CD4-positive, alpha-beta T cell treated with Interleukin-21 for 1 hour (primary cell): ENCODE data around the gene SIM2.

ENCODE experiments used
- DNase-seq: peaks from one replicate; pipeline ENCODE4 v3.0.0-alpha.2; 2020

SIM2 gene

DNA sequence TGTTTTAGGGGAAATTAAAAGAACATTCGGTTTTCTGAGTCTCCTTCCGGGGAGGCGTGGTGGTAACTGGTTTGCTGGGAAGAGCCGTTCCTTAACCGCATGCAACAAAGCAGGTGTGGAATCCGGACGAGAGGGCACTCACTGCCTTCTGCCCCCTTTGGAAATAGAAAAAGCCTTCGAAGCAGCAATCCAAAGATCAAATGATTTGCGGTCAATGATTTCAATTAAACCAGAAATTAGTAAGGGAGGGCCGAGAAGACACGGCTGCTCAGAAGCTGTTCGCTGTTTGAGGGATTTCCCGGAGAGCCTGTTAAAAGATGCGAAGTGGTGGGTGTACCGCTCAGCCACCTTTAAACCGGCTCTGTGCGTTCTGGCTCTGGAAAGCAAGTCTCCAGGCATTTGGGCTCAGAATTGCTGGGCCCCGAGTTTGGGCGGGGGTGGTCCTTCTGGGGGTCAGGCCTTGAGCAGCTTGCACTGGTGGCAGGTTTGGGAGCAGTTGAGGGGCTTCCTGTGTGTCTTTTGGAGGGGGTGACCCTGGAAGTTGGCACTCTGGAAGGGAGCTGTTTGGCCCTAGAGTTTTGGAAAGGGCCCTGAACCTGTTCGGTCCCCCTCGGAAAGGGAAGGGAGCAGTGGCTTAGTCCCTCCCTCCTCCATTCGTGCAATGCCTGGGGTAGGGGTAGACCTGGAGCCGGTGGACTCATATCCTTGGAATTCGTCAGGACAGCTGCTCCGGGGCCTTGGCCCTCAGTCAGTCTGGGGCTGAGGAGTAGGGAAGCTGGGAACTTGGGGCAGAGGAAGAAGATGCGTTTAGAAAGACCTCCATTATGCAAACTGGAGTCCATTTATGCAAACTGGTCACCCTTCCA is 3.1 kb downstream of the SIM2 start:
- DNase-seq, result no peak

DNA sequence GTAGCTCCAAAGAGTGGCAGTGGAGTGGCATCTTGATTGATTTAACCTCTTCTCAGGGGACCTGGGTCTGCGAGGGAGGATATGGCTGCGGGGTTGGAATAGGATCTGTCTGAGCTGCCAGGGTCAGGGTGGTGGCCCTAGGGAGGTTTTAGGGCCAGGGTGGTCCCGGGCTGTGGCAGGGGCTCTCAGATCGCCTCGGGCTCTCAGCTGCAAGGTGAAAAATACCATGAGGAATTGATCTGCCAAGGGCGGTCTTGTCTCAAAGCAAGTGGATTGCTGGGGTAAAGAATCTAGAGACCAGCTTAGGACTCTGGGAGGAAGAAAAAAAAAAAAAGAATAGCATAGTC is 3.7 kb downstream of the SIM2 start:
- no peak for DNase-seq

DNA sequence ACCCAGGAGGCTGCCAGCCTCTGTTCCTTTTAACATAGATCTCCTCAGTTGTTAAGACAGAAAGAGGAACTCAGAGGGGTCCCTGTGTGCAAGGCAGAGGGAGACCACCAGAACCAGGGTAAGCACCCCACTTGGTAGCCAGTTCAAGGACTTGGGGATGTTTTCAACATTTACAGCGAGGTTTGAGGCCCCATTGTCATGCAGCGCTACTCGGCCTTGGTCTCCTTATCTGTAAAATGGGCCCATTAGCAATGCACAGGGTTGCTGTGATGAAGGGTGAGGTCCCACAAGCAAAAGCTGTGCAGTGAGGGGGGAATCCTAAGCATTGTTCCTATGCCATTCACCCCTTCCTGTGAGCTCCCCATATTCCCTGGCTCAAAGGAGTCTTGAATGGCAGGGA is 4.2 kb downstream of the SIM2 start:
- DNase-seq, result no peak

DNA sequence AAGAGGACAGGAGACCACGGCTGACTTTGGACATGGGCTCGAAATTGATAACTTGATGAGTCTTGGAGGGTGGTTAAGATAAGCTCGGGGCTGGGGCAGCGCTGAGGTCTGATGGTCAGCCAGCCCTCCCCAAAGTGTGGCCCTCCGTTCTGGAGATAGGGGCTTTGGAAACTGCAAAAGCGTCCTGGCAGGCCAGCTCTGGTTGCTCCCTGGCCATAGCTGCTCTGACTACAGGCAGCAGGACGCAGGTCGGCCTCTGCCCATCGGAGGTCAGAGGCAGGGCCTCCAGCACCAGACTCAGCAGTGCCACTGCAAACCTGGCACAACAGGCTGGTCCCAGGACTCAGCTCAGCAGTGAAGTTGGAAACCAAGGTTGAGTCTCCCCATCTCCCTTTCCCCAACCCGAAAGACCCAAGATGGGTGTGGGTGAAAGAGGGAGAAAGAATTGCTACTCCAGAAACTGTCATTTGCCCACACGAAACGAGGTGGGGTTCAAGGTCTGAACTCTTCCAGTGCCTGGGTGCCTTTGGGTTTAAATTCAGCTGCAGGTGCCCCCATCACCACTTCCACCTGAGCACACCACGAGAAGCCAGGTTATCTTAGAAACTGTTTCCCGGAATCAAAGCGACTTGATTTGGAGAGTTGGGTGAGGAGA is 4.8 kb downstream of the SIM2 start:
- no peak for DNase-seq

DNA sequence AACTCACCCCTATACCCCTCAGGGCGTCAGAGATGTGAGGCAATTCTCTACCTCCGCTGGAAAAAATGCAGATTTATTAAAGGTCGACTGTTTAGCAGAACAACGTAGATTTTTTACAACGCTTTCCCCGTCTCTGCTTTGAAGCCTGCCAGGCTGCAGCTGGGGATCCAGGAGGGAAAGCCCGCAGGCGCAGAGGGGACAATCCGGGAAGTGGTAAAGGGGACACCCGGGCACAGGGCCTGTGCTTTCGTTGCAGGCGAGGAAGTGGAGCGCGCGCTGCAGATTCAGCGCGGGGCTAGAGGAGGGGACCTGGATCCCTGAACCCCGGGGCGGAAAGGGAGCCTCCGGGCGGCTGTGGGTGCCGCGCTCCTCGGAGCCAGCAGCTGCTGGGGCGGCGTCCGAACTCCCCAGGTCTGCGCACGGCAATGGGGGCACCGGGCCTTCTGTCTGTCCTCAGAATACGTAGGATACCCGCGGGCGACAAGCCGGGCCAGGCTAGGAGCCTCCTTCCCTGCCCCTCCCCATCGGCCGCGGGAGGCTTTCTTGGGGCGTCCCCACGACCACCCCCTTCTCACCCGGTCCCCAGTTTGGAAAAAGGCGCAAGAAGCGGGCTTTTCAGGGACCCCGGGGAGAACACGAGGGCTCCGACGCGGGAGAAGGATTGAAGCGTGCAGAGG is 5.5 kb downstream of the SIM2 start:
- DNase-seq, result no peak

DNA sequence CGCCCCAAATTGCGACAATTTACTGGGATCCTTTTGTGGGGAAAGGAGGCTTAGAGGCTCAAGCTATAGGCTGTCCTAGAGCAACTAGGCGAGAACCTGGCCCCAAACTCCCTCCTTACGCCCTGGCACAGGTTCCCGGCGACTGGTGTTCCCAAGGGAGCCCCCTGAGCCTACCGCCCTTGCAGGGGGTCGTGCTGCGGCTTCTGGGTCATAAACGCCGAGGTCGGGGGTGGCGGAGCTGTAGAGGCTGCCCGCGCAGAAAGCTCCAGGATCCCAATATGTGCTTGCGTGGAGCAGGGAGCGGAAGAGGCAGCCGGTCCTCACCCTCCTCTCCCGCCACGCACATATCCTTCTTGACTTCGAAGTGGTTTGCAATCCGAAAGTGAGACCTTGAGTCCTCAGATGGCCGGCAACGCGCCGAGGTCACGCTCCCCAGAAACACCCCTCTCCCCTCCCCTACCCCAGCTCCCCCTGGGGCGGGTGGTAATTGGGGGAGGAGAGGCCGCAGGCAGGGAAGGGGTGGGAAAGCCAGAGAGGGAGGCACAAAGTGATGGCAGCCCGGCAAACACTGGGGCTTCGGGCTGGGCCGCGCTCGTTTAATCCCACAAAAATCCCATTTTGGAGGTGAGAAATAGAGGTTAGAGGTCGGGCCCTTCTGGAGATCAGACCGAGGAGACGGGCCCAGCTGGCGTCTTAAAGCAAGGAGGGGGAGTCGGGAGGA is 6.2 kb downstream of the SIM2 start:
- no peak for DNase-seq

DNA sequence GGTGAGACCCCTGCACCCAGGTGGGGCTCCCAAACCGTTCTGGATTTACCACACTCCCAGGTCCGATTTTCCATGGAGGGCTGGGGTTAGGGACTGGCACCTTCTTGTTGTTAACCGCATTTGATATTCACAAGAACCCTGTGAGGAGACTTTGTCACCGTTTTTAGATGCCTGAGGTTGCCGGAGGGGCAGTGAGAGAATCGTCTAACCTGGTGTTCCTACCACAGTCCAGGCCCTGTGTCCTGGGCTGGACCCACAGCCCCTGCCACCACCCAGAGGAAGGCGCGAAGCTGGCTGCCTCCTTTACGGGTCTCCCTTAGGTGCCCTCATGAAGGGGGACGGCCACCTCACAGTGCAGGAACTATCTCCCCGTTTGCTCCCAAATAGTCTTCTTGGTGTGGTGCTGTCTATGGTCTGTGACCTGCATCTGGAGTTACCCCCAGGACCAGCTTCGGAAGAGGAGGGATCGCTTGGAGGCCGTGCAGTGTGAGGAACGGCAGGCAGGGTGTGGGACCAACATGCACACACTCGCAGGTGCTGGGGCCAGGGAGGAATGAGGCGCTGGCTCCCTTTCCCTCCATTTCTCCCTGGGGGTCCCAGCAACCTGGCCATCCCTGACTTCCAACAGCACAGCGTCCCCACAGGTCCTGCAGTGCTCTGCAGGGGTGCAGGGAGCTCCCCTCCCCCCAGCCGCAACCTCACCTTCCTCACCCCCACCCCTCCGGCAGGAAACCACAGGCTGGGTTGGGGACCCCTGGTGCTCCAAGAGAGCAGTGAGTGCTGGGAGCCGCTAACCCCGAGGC is 7.0 kb downstream of the SIM2 start:
- DNase-seq, result no peak

DNA sequence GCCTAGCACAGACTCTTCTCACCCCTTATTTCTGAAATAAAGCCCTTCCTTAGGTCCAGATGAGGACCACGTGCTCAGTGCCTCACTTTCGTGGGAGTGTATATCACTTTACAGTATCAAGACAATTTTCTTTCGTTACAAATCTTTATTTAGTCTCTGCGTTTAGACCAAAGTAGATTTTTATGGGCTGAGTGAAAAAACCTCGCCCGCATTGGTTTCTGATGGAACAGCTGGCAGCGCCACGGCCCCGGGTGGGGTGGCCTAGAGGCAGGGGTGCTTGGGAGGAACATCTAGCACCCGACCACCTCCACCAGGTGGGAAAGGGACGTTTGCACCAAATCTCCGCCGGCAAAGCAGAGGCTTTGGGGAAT is 7.6 kb downstream of the SIM2 start:
- DNase-seq, result no peak

DNA sequence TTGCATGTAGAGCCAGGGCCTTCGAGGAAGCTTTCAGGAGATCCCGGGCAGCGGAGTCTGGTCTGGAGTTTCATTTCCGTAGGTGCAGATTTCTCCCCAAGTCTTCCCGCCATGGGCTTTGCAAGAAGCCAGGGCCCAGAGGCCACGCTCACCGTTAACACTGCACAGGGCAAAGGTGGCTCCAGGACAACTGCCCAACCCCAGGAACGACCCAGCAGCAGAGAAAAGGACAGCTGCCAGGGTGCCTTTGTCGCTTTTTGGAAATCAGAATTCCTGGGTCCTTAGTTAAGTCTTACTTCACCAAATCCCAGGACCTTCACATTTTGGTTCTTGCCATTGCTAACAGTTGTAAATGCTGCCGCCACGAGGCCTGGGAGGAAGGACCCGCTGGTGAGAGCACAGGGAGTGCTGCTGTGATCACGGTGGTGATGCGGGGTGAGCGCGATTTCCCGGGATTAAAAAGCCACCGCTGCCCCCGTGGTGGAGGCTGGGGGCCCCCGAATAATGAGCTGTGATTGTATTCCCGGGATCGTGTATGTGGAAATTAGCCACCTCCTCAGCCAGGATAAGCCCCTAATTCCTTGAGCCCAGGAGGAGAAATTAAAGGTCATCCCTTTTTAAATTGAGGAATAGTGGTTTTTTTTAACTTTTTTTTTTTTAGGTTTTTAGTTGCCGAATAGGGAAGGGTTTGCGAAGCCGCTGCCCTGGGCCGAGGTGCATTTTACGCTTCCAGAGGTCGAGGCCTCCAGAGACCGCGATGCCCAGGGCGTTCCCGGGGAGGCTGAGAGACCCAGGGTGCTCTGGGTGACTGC is 8.2 kb downstream of the SIM2 start:
- DNase-seq, result no peak

DNA sequence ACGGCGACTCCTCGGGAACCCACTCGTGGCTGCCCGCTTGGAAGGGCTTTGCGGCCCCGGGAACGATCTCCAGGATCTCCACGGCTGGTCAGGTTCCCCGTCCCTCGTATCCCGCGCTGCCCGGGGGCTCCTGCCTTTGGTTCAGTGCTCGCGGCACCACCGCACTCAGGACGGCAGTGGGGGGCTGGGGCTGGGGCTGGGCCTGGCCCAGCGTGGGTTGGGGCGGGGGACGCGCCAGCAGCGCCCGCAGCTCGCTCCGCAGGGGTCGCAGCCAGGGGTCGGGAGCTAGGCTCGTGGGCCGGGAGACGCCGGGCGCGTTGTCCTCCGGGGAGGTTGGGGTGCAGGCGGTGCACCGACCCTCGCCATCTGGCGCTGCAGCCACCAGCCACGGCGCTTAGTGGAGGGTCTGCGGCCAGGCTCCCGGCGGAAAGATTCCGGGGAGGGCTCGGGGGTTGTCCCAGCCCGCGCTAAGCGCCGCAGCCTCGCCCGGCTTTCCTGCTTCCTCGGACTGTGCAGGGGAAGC is 8.9 kb downstream of the SIM2 start:
- no peak for DNase-seq

DNA sequence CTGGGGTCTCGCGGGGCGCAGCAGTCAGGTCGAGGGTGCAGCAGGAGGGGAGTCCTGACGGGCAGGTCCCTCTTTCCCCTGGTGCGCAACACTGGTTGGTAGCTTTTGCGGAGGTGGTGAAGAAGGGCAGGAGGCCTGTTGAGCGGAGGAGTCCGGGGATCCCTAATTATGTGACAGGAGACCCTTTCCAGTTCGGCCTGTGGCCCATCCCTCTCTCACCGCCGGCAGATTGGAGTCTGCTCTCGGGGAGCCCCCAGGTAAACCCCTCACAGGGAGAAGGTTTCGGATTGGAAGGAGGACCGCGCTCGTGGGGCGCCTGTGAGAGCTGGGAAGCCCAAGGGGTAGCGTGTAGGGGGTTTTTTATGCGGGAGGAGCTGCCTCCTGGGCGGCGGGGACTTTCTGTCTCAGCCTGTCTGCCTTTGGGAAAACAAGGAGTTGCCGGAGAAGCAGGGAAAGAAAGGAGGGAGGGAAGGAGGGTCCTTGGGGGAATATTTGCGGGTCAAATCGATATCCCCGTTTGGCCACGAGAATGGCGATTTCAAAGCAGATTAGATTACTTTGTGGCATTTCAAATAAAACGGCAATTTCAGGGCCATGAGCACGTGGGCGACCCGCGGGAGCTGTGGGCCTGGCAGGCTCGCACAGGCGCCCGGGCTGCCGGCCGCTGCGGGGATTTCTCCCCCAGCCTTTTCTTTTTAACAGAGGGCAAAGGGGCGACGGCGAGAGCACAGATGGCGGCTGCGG is 9.5 kb downstream of the SIM2 start:
- DNase-seq, result no peak

DNA sequence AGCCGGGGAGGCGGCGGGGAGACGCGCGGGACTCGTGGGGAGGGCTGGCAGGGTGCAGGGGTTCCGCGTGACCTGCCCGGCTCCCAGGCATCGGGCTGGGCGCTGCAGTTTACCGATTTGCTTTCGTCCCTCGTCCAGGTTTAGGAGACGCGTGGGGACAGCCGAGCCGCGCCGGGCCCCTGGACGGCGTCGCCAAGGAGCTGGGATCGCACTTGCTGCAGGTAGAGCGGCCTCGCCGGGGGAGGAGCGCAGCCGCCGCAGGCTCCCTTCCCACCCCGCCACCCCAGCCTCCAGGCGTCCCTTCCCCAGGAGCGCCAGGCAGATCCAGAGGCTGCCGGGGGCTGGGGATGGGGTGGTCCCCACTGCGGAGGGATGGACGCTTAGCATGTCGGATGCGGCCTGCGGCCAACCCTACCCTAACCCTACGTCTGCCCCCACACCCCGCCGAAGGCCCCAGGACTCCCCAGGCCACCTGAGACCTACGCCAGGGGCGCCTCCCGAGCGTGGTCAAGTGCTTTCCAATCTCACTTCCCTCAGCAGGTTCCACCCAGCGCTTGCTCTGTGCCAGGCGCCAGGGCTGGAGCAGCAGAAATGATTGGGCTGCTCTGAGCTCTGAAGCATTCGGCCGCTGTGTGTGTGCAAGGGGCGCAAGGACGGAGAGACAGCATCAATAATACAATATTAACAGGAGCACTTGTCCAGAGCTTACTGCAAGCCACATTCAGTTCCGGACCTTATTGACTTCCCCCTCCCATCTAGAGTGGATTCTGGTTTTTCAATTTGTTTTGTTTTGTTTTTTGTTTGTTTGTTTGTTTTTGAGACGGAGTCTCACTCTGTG is 10.3 kb downstream of the SIM2 start:
- DNase-seq, result no peak

DNA sequence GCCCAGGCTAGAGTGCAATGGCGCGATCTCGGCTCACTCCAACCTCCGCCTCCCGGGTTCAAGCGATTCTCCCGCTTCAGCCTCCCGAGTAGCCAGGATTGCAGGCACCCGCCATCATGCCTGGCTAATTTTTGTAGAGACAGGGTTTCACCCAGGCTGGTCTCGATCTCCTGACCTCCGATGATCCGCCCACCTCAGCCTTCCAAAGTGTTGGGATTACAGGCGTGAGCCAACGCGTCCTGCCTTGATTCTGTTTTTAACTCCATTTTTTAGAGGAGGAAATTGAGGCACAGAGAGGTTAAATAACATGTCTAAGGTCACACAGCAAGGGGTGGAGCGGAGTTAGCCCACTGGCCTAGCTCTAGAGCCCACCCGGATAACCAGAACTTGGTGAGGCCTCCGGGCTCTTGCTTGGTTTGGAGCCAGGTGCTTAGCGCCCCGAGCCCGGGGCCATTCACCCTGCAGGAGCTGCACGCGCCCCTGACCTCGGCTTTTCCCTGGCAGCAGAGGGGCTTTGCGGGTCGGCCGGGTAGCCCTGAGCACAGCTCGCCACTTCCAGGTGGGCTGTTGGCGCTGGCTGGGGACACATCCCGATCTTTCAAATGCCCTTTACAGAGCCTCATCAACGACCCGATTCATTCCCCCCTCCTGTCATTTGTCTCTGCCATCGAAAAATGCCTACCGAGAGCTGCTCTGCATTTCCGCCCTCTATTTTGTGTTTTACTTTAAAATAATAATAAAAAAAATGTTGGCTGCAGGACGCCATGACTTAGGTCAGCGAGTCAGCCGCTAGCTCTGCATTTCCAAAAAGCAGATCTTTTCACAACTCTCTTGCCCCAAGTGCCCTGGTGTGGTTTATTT is 11.2 kb downstream of the SIM2 start:
- no peak for DNase-seq

DNA sequence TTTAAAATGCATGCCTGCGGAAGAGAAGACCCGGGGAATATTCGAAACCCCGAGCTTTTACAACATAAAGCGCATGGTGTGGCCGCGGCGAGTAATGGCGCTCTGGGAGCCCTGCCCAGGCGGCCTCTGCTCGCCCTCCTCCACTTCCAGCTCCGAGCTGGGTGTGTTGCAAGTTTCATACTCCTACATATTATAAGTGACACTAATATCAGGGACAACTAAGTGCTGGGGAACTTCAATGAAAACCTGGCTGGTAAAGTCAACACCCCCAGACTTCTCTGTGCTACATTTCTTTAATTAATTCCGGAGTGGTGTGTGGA is 11.8 kb downstream of the SIM2 start:
- DNase-seq, result no peak

DNA sequence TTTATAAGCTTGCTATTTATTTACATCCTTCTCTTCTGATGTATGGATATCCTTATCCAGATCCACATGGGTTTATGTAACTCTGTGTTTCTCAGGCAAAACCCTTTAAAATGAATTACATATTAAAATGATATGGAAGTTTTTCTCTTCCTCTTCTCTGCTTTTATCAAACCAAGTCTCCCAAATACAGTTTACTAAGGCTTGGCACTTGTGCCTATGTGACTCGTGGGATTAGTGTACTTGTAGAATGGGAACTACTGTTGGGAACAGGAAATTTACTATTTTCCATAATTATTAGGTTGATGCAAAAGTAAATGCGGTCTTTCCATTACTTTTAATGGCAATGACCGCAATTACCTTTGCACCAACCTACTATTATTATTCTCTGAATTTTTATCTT is 14.8 kb downstream of the SIM2 start:
- no peak for DNase-seq

DNA sequence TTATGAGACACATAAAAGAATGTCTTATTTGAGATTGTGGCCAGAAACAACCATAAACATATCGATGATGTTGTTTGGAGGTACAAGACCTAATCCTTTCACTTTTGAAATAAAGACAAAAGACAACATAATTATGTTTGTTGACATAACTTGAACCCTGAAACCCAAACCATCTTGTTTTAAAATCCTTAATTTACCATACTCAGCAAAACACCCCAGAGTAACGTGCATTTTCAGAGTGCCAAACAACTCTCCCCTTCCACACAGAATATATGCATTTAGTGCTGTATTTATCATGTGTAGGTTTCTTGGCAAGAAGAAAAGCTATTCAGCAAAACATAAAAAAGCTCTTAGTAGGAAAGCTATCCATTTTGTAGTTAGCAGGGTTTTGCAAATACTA is 17.5 kb downstream of the SIM2 start:
- DNase-seq, result no peak

DNA sequence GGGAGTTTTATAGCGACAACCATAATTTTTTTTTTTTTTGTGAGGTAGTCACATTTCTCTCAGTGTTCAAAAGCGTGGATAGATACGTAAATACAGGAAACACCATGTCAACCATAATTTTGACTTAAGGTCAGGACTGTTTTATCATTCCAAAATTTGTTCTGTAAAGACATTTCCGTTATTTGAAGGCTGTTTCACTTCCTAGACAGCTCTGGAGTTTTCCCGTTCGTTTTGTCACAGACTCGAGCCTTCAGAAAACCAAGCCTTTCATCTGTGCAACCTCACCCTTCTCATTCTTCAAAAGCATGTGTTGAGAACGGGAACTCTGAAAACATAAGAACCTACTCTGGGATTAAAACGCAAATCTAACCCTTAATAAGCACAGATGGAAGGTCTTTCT is 17.9 kb downstream of the SIM2 start:
- DNase-seq, result no peak

DNA sequence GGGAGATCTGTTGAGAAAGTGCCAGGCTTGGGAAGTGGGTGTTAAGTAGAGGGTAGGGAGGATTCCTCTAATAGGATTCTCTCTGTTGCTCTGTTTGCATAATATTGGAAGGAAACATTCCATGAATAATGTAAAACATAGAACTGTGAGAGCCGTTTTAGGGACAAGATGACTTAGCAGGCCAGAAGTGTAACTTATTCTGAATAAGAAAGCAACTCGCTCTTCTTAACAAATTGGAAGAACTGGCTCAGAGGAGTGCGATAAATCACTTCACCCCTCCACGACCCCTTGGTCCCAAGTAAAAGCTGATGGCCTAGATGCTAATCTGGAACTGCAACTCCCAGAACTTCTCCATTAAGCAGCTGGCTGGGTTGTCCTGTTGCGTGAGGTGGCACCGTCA is 19.1 kb downstream of the SIM2 start:
- no peak for DNase-seq

DNA sequence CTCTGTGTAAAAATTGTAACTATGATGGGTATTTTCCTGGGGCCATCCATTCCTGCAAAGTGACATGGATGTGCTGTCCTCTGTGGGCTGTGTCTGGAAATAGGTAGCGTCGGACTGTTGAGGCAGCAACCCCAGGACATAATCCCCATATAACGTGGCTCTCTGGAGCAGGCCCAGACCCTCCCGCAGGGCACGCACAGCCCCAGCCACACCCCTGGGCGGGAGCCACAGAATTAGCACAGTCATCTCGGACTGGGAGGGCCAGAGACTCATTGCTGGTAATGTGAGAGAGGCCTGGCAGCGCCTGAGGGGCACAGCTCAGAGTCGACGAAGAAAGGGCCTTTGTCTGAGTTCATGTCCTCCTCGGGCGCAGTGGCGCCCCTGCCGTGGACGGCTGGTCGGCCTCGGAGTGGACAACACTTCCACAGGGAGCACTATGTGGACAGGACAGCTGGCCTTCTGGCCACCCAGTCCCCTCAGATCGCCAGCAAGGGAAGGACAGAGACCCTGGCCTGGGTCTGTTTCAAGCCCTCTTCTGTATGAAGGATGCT is 20.1 kb downstream of the SIM2 start:
- no peak for DNase-seq
